Stimulated activated naive CD8-positive, alpha-beta T cell treated with anti-CD3 and anti-CD28 coated beads, Interleukin-15, Interleukin-2, amounts not matched to agents 100 ng/mL and 50 ng/mL, for 24 hours (primary cell): ENCODE data around the gene LRRC8A.

Experiments
- H3K27ac Mint-ChIP-seq: one replicate; pipeline ENCODE4 v1.8.0; 2021; ENCODE audit warnings: mild to moderate bottlenecking, mixed read lengths
- H3K27me3 Mint-ChIP-seq: one replicate; pipeline ENCODE4 v1.8.0; 2021; ENCODE audit warnings: mixed read lengths
- H3K36me3 Mint-ChIP-seq: one replicate; pipeline ENCODE4 v1.8.0; 2021; ENCODE audit warnings: low read depth, mixed read lengths
- H3K4me1 Mint-ChIP-seq: one replicate; pipeline ENCODE4 v1.8.0; 2021; ENCODE audit warnings: low read depth, mixed read lengths
- H3K4me3 Mint-ChIP-seq: one replicate; pipeline ENCODE4 v1.8.0; 2021; ENCODE audit warnings: mild to moderate bottlenecking, mixed read lengths
- H3K9me3 Mint-ChIP-seq: one replicate; pipeline ENCODE4 v1.8.0; 2021; ENCODE audit warnings: mixed read lengths

The LRRC8A gene

GRCh38 chr9:128919402-128920089 is 37.6 kb downstream of the LRRC8A start:
- peaks cover 12% of the 10 kb centered on the region for H3K4me1 Mint-ChIP-seq
- H3K4me3 Mint-ChIP-seq, result no peak overlapping the region
- H3K36me3 Mint-ChIP-seq, result peaks cover 24% of the 10 kb centered on the region
- H3K9me3 Mint-ChIP-seq, result no peaks in the 10 kb centered on the region
- H3K27me3 Mint-ChIP-seq, result no peaks in the 10 kb centered on the region
- H3K27ac Mint-ChIP-seq, result no peak overlapping the region

GRCh38 chr9:128920381-128921058 is 38.6 kb downstream of the LRRC8A start, which contains the start of gene PHYHD1:
Gene PHYHD1, plus strand, starts transcription at chr9:128920982. Its CDS starts 1,342 bp downstream, at chr9:128922324.
- H3K27ac Mint-ChIP-seq, result no peak within 1 kb of the TSS
- peaks cover 24% of the 10 kb centered on the region for H3K36me3 Mint-ChIP-seq
- no peaks in the 10 kb centered on the region for H3K27me3 Mint-ChIP-seq
- no peak within 1 kb of the TSS for H3K4me3 Mint-ChIP-seq
- no peaks in the 10 kb centered on the region for H3K9me3 Mint-ChIP-seq
- H3K4me1 Mint-ChIP-seq, result peaks cover 12% of the 10 kb centered on the region

GRCh38 chr9:128921881-128922763 is 40.2 kb downstream of the LRRC8A start:
- no peak overlapping the region for H3K27ac Mint-ChIP-seq
- H3K36me3 Mint-ChIP-seq, result peaks cover 14% of the 10 kb centered on the region
- no peaks in the 10 kb centered on the region for H3K9me3 Mint-ChIP-seq
- no peaks in the 10 kb centered on the region for H3K27me3 Mint-ChIP-seq
- peaks cover 12% of the 10 kb centered on the region for H3K4me1 Mint-ChIP-seq
- peak overlapping the region; percentile 32 for H3K4me3 Mint-ChIP-seq

GRCh38 chr9:128923493-128923883 is 41.6 kb downstream of the LRRC8A start:
- Mint-ChIP-seq H3K27ac (no peak overlapping the region), H3K4me1 (peaks cover 12% of the 10 kb centered on the region), H3K9me3 (no peaks in the 10 kb centered on the region), H3K36me3 (peaks cover 4% of the 10 kb centered on the region), H3K27me3 (no peaks in the 10 kb centered on the region), H3K4me3 (no peak overlapping the region)

- Mint-ChIP-seq H3K9me3 (no peaks in the 10 kb centered on the region), H3K4me3 (no peak overlapping the region), H3K27ac (no peak overlapping the region), H3K36me3 (no peaks in the 10 kb centered on the region), H3K27me3 (no peaks in the 10 kb centered on the region), H3K4me1 (no peaks in the 10 kb centered on the region)
These were observed 45.9 kb downstream of the LRRC8A start for GRCh38 chr9:128927731-128928411.

GRCh38 chr9:128928624-128929023 is 46.7 kb downstream of the LRRC8A start:
- no peaks in the 10 kb centered on the region for H3K4me1 Mint-ChIP-seq
- H3K4me3 Mint-ChIP-seq, result no peak overlapping the region
- no peaks in the 10 kb centered on the region for H3K9me3 Mint-ChIP-seq
- H3K36me3 Mint-ChIP-seq, result no peaks in the 10 kb centered on the region
- H3K27ac Mint-ChIP-seq, result no peak overlapping the region
- H3K27me3 Mint-ChIP-seq, result no peaks in the 10 kb centered on the region

- Mint-ChIP-seq H3K36me3 (no peaks in the 10 kb centered on the region), H3K4me1 (no peaks in the 10 kb centered on the region), H3K4me3 (no peak overlapping the region), H3K27ac (no peak overlapping the region), H3K9me3 (no peaks in the 10 kb centered on the region), H3K27me3 (no peaks in the 10 kb centered on the region)
These were observed 47.6 kb downstream of the LRRC8A start for GRCh38 chr9:128929560-128929959.

GRCh38 chr9:128933731-128934130 is 51.8 kb downstream of the LRRC8A start:
- no peaks in the 10 kb centered on the region for H3K36me3 Mint-ChIP-seq
- no peaks in the 10 kb centered on the region for H3K9me3 Mint-ChIP-seq
- no peaks in the 10 kb centered on the region for H3K4me1 Mint-ChIP-seq
- H3K4me3 Mint-ChIP-seq, result no peak overlapping the region
- H3K27me3 Mint-ChIP-seq, result no peaks in the 10 kb centered on the region
- H3K27ac Mint-ChIP-seq, result no peak overlapping the region

- H3K27me3 Mint-ChIP-seq, result no peaks in the 10 kb centered on the region
- no peak overlapping the region for H3K4me3 Mint-ChIP-seq
- H3K9me3 Mint-ChIP-seq, result no peaks in the 10 kb centered on the region
- H3K36me3 Mint-ChIP-seq, result no peaks in the 10 kb centered on the region
- H3K4me1 Mint-ChIP-seq, result no peaks in the 10 kb centered on the region
- no peak overlapping the region for H3K27ac Mint-ChIP-seq
These were observed 54.4 kb downstream of the LRRC8A start for GRCh38 chr9:128936171-128936865.

GRCh38 chr9:128937310-128938165 is 55.6 kb downstream of the LRRC8A start:
- no peaks in the 10 kb centered on the region for H3K27me3 Mint-ChIP-seq
- H3K9me3 Mint-ChIP-seq, result no peaks in the 10 kb centered on the region
- no peak overlapping the region for H3K4me3 Mint-ChIP-seq
- H3K4me1 Mint-ChIP-seq, result no peaks in the 10 kb centered on the region
- no peak overlapping the region for H3K27ac Mint-ChIP-seq
- H3K36me3 Mint-ChIP-seq, result no peaks in the 10 kb centered on the region

GRCh38 chr9:128940271-128940921 is 58.5 kb downstream of the LRRC8A start:
- Mint-ChIP-seq H3K27me3 (no peaks in the 10 kb centered on the region), H3K9me3 (no peaks in the 10 kb centered on the region), H3K27ac (no peak overlapping the region), H3K36me3 (no peaks in the 10 kb centered on the region), H3K4me1 (no peaks in the 10 kb centered on the region), H3K4me3 (no peak overlapping the region)

GRCh38 chr9:128940946-128941755 is 59.2 kb downstream of the LRRC8A start:
- Mint-ChIP-seq H3K27me3 (no peaks in the 10 kb centered on the region), H3K4me1 (peaks cover 7% of the 10 kb centered on the region), H3K27ac (no peak overlapping the region), H3K4me3 (no peak overlapping the region), H3K36me3 (peaks cover 6% of the 10 kb centered on the region), H3K9me3 (no peaks in the 10 kb centered on the region)
